NCI-H2196 treated with DMSO at 0.1 percent for 48 hours (cell line): ENCODE results near the gene STX16.

Source experiments
- DNase-seq: peaks from one replicate; lab custom pipeline; 2025; ENCODE audit not compliant: unreplicated experiment; lab: John Stamatoyannopoulos, UW

The STX16 gene

DNA sequence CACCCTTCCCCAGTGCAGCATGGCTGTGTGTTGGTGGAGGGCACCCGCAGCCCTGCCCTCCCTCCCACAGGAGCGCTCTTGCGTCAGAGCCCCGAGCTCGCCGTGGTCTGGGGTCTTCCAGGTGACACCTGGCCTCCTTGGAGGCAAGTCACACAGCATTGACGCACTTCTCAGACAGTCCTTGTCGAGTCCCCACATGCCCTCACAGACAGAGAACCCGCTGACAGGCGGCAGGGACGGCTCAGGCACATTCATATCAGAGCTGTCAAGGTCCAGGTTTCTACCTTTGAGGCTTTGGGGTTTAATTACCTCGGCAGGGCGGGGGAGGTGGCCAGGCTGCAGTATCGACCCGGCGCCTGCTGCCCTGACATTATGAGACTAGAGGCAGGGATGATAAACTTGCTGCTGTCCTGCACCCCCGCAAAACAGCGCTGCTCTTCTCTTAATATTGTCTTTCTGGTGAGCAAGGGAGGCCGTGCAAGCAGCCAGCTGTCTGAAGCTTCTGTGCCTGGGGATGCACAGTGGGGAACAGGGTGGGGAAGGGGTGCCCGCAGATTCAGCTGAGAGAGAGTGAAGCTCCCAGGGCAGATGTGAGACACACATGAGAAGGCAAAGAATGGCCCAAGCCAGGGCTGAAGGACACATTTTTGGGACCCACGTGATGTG is 46.3 kb downstream of the STX16 start:
- no peak for DNase-seq

DNA sequence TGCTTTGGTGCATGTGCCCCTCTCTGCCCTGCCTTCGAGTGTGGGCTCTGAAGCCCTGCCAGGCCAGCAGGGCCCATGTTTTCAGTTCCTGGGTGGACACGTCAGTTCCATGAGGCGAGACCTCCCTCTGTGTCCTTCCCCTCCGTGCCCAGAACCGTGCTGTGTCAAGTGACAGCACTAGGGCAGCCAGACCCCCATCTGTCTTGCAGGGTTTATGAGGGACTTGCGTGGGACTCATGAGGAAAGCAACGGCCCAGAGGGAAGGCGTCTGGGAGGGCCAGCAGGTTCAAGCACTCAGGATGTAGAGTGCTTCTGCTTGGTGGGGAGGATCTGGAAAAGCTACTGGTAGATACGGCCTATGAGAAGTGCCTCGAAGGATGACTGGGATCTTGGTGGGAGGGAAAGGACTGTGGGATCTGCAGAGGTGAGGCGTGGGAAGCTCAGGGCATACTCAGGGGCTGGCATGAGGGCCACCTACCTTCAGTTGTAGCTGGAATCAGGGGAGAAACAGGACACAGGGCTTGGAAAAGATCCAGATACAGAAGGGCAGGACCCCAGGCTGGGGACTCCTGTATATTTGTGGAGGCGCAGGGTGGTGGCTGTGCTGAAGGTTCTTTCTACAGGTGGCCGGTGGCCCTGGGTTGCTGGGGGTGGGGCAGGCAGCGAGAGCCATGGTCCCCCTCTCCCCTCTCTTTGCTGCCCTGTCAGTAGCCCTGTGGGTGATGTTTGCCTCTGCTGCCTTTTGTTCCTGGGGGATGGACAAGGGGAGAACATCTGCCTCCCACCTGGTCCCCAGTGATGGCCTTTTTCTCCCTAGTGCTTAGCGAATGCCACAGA is 47.0 kb downstream of the STX16 start:
- DNase-seq, result no peak

GRCh38 chr20:58698741-58699622 is 47.9 kb downstream of the STX16 start:
- DNase-seq, result no peak

DNA sequence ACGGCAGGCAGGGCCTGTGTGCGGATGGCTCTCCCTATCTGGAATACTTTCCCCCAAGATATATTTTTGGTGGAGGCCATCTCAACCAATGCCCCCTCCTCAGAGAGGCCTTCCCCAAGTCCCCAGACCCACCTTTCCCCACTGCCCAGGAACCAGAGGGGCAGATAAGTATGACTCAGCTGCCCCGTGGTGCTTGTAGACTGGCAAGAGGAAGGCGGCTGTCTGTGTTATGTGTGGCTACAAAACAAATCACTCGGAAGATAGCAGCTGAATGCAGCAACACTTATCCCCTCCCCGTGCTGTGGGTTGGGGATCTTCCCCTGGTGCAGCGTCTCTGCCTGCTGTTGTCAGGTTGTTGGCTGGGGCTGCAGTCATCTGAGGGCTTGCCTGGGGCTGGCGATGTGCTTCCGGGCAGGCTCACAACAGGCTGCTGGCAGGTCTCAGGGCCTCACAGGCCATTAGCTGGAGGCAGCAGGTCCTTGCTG is 48.6 kb downstream of the STX16 start:
- DNase-seq, result no peak

- no peak for DNase-seq
Measured at GRCh38 chr20:58700121-58700821, 49.2 kb downstream of the STX16 start.

GRCh38 chr20:58700823-58701222 is 49.7 kb downstream of the STX16 start:
- no peak for DNase-seq

DNA sequence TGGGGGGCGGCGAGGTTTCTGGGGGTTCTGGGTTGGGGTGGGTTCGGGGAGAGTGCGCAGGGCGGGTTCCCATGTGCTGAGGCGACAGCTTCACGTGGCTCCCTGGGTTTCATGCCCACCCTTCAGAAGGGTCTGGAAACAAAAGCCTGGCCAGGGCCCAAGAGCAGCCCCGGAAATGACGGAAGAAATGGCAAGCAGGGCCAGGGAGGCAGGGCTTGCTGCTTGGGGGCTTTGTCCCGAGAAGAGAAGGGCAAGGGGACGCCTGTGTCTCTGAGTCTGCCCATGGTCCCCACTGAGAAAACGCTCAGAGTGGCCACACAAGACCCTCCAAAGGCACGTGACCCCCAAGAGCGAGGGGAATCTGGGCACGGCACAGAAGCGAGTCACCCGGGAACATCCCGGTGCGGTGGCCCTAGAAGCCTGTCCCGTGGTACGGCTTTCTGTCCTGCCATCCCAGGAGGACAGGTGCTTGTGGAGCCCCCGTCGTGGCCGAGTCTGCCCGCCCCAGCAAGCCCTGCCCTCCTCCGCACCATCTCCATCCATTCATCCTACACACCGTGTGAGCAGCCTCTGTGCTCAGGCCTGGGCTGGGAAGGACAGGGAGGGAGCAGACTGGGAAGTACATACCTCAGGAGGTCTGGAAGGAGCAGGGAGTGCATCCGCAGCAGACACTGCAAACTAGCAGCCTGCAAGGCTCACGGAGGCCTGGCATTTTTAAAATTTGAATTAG is 50.5 kb downstream of the STX16 start:
- DNase-seq, result no peak

- DNase-seq, result no peak
Measured at GRCh38 chr20:58702161-58702510, 51.1 kb downstream of the STX16 start.

- no peak for DNase-seq
Measured at GRCh38 chr20:58702859-58703648, 52.0 kb downstream of the STX16 start.

DNA sequence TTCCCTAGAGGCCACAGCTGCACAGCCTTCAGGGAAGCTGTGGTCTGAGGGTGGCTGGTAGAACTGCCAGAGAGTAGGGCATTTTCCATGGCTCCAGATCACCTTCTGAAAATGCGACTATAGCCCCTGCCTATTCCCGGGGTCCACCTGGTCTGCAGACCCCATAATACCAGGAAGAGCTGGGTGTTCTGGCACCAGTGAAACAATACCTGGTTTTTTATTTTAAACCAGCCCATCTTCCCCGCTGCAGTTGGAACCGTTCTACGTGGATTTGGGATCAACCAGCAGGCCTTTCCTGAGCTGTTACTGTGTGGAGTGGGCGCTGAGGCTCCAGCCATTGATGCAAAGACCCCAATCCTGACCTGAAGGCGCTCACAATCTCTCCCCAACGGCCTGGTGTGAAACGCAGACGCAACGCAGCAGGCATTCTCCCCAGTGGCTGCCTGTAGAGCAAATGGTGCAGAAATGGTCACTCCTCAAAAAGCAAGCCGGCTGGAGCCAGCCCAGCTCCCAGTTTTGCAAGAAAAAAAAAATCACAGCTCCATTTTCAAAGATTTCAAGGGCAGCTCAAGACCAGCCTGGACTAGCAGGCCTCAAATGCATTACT is 52.8 kb downstream of the STX16 start:
- DNase-seq, result no peak

GRCh38 chr20:58705208-58705926 is 54.3 kb downstream of the STX16 start:
- no peak for DNase-seq

DNA sequence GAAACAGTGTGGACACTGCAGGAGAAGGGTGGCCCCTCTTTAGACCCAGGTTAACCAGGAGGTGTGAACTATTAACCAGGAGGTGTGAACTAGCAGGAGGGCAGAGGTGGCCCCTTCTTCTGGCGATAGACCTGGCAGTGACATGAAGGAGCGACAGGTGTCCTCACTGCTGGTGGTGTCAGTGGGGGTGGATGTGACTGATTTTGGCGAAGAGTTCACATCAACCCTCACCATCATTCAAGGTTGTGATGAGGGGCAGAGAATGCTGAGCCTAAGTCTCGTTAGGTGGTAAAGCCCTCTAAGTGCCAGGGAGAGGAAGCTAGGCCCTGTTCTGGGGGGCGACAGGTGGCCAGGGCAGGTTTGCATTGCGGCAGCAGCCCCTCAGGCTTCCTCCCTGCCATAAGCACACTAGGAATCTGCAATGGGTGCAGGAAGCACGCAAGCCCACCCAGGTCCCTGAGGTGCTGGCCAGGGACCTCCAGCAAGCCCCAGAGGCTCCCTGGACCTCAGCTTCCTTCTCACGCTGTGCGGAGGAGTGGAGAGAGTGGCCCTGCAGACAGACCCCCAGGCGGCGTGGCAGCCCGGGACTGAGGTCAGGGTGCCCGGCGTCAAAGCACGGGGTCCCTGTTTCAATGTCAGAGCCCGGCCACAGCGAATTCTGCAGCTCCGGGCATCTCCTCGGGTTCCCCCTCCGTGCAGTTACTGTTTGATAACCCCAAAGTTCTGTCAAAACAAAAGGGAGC is 55.2 kb downstream of the STX16 start:
- DNase-seq, result no peak

DNA sequence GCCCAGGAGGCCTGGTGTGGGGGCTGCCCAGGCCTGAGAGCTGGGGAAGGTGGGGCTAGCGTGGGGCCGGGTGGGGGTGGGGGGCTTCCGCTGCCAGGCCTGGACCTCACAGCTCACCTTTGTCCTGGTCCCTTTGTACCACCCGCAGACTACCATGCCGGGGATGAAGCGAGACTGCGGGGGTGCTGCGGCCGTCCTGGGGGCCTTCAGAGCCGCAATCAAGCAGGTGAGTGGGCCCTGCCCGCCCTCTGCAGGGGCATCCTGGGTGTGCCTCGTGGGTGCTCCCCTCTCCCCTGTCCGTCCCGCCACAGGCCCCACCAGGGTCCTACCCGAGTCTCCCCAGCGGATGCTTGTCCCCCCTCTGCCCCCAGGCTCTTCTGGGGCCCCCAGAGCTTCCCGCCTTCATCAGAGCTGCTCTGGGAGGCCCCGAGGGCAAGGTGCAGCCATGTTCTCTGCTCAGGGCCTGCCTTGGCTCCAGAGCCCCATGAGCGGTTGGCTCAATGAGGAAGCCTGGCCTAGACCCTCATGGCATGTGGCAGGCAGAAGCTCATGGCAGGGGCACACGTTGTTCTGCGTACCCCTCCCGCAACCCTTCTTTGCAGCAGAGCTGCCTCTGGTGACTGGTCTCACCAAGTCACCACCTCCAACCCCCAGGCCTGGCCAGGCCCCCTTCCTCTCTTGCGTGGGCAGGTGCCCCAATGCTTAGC is 56.0 kb downstream of the STX16 start:
- DNase-seq, result no peak

DNA sequence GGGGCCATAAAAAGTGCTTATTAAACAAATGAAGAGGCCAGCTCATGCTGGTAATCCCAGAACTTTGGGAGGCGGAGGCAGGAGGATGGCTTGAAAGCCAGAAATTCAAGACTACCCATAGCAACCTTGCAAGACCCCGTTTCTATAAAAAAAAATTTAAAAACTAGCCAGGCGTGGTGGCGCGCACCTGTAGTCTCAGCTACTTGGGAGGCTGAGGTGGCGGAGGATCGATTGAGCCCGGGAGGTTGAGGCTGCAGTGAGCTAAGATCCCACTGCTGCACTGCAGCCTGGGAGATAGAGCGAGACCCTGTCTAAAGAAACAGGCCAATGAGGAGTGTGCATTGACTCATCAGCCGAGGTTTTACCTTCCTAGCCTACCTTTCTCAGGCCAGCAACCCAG is 56.7 kb downstream of the STX16 start:
- DNase-seq, result no peak

- DNase-seq, result no peak
Measured at GRCh38 chr20:58708246-58708931, 57.3 kb downstream of the STX16 start.

DNA sequence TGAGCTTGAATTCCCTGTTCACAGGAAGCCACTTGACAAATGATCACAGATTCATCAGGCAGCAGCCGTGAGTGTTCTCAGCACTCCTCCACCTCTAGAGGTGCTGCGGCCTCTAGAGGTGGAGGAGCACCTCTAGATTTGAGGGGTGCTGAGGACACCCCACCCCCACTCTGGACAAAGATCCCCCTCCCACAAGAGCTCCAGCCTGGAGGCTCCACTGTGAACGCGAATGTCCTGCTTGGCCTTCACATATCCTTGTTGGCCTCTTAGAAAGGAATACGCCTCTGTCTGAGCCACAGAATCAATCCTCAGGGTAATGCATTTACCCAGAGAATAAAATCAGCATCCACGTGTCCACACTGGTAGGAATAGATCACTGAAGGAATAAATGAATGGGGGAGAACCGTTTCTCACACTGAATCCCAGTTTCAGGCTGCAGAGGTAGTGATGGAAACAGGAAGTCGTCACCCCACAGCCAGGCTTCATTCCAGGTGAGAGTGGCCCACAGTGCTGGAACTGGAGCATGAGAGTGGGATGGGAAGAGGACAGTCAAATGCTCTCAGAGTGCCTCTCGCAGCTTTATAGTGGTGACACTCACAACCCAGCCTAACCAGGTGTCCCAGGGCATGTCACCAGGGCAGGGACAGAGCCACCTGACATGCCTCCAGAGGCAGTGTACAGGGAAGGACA is 58.1 kb downstream of the STX16 start:
- no peak for DNase-seq
